SU-DHL-6 (cell line): ENCODE measurements around the gene ADRA2B.
"Not testable (repeated sequence)": the region's sequence is repeated elsewhere in the genome, so short reads cannot be mapped to it uniquely, and the experiment has no call there.

Experiments used
- EZH2phosphoT487 ChIP-seq: fragments of 200-600 bp; sonication (generic), shearing (Covaris generic); conservative IDR thresholded peaks from 2 replicates; pipeline ENCODE4 v1.6.1; 2018; ENCODE audit warnings: mild to moderate bottlenecking, antibody characterized with exemption, low read length, moderate library complexity, mixed read lengths
- TF ChIP-seq, protein P1 (sequence below): fragments of 200-600 bp; sonication (generic); IDR thresholded peaks from one replicate; pipeline ENCODE4 v1.5.1; 2017; ENCODE audit warnings: antibody characterized with exemption, mild to moderate bottlenecking, low read length, moderate library complexity; ENCODE audit not compliant: insufficient read depth, poor library complexity, severe bottlenecking

DNA sequence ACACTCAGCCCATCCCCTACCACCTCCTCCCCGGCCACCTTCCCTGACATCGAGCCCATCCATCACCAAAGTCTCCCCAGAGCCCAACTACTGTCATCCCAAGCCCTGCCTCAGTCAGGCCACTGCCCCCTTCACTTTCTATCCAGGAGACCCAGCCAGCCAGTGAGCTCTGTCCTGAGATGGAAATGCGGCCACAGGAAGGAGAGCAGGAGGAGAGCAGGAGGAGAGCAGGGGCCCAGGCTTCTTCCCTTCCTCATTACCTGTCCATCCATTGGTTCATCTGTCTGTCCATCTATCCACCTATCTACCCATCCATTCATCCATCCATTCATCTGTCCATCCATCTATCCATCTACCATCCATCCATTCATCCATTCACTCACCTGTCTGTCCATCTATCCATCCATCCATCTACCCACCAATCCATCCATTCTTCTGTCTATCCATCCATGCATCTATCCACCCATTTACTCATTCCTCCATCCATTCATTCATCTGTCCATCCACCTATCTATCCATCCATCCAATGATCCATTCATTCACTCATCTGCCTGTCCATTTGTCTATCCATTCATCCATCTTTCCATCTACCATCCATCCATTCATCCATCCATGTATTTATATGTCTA is 52.2 kb downstream of the ADRA2B start:
- TF ChIP-seq, protein P1, sequence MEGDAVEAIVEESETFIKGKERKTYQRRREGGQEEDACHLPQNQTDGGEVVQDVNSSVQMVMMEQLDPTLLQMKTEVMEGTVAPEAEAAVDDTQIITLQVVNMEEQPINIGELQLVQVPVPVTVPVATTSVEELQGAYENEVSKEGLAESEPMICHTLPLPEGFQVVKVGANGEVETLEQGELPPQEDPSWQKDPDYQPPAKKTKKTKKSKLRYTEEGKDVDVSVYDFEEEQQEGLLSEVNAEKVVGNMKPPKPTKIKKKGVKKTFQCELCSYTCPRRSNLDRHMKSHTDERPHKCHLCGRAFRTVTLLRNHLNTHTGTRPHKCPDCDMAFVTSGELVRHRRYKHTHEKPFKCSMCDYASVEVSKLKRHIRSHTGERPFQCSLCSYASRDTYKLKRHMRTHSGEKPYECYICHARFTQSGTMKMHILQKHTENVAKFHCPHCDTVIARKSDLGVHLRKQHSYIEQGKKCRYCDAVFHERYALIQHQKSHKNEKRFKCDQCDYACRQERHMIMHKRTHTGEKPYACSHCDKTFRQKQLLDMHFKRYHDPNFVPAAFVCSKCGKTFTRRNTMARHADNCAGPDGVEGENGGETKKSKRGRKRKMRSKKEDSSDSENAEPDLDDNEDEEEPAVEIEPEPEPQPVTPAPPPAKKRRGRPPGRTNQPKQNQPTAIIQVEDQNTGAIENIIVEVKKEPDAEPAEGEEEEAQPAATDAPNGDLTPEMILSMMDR: not testable (repeated sequence)
- TF ChIP-seq EZH2phosphoT487: not testable (repeated sequence)
